Astrocyte (in vitro differentiated cells and primary cell): ENCODE measurements around the gene CABP4. TPM values are rescaled to one million over a fixed set of nuclear protein-coding genes. Genes with fewer than 3 reads are reported as not detected.

ENCODE experiments used
- DNase-seq: peaks from one replicate; pipeline ENCODE4 v3.0.0-alpha.2; 2010; ENCODE audit warnings: low read depth
- FAIRE-seq: peaks from 2 replicates; lab custom pipeline; 2011; peaks lifted over from hg19 to GRCh38; lab: Jason Lieb, UNC
- H2AFZ ChIP-seq: 2 replicates; pipeline ENCODE4 v1.6.0; 2012; ENCODE audit warnings: low read depth, low read length, inconsistent platforms
- H3K27ac ChIP-seq: 2 replicates; pipeline ENCODE4 v1.5.1; 2011; ENCODE audit warnings: low read depth, low read length, inconsistent platforms
- H3K27me3 ChIP-seq: 2 replicates; pipeline ENCODE4 v1.6.0; 2011; ENCODE audit warnings: low read length, inconsistent platforms; ENCODE audit not compliant: insufficient read depth
- H3K36me3 ChIP-seq: 2 replicates; pipeline ENCODE4 v1.5.1; 2011; ENCODE audit warnings: low read length, inconsistent platforms; ENCODE audit not compliant: insufficient read depth
- H3K4me1 ChIP-seq: 2 replicates; pipeline ENCODE4 v1.5.1; 2011; ENCODE audit warnings: low read length, inconsistent platforms; ENCODE audit not compliant: insufficient read depth
- H3K4me2 ChIP-seq: 2 replicates; pipeline ENCODE4 v1.6.0; 2012; ENCODE audit warnings: low read length, inconsistent platforms
- H3K4me3 ChIP-seq: 2 replicates; pipeline ENCODE4 v1.5.1; 2011; ENCODE audit warnings: low read depth, mild to moderate bottlenecking, low read length, inconsistent platforms; ENCODE audit not compliant: insufficient read depth
- H3K79me2 ChIP-seq: 2 replicates; pipeline ENCODE4 v1.6.0; 2012; ENCODE audit warnings: mild to moderate bottlenecking, low read length, inconsistent platforms; ENCODE audit not compliant: insufficient read depth
- H3K9ac ChIP-seq: 2 replicates; pipeline ENCODE4 v1.6.0; 2012; ENCODE audit warnings: mild to moderate bottlenecking, low read length, inconsistent platforms
- H3K9me3 ChIP-seq: 2 replicates; pipeline ENCODE4 v1.5.1; 2012; ENCODE audit warnings: low read depth, mild to moderate bottlenecking, low read length, inconsistent platforms; ENCODE audit not compliant: insufficient read depth
- H4K20me1 ChIP-seq: 2 replicates; pipeline ENCODE4 v1.6.0; 2012; ENCODE audit warnings: low read length, inconsistent platforms; ENCODE audit not compliant: insufficient read depth
- H3K27ac Mint-ChIP-seq: one replicate; pipeline ENCODE4 v1.8.0; 2021; ENCODE audit warnings: mild to moderate bottlenecking, mixed read lengths; ENCODE audit not compliant: unreplicated experiment
- H3K27me3 Mint-ChIP-seq: one replicate; pipeline ENCODE4 v1.8.0; 2021; ENCODE audit warnings: low read depth, mixed read lengths; ENCODE audit not compliant: unreplicated experiment
- H3K36me3 Mint-ChIP-seq: one replicate; pipeline ENCODE4 v1.8.0; 2021; ENCODE audit warnings: low read depth, mixed read lengths; ENCODE audit not compliant: unreplicated experiment
- H3K4me1 Mint-ChIP-seq: one replicate; pipeline ENCODE4 v1.8.0; 2021; ENCODE audit warnings: low read depth, mixed read lengths; ENCODE audit not compliant: unreplicated experiment
- H3K4me3 Mint-ChIP-seq: one replicate; pipeline ENCODE4 v1.8.0; 2021; ENCODE audit warnings: mild to moderate bottlenecking, moderate library complexity, mixed read lengths; ENCODE audit not compliant: unreplicated experiment
- H3K9me3 Mint-ChIP-seq: one replicate; pipeline ENCODE4 v1.8.0; 2021; ENCODE audit warnings: mild to moderate bottlenecking, mixed read lengths; ENCODE audit not compliant: unreplicated experiment
- CTCF ChIP-seq: IDR thresholded peaks from 2 replicates; pipeline ENCODE4 v1.5.1; 2011; ENCODE audit warnings: low read depth, mild to moderate bottlenecking, inconsistent platforms, low read length, moderate library complexity; ENCODE audit not compliant: insufficient read depth
- EZH2 ChIP-seq: IDR thresholded peaks from 2 replicates; pipeline ENCODE4 v1.6.1; 2012; ENCODE audit warnings: mild to moderate bottlenecking, low read length, inconsistent platforms; ENCODE audit not compliant: insufficient read depth
- total RNA-seq: library from RNA; stranded (reverse); gene quantifications from 2 replicates; pipeline ENCODE4 v1.2.1, GENCODE V29; 2021

CABP4 gene
- total RNA-seq, 1 donor from 2014 or later: not detected

GRCh38 chr11:67432655-67433349 is 22.4 kb upstream of the CABP4 start:
- FAIRE-seq: no peak
- no peak for DNase-seq
- Histone ChIP-seq H3K9me3 (no peaks in the 10 kb centered on the region), H3K36me3 (peaks cover 8% of the 10 kb centered on the region), H3K27ac (no peak overlapping the region), H3K4me3 (no peak overlapping the region), H3K9ac (no peak overlapping the region), H3K27me3 (no peaks in the 10 kb centered on the region), H4K20me1 (peaks cover 3% of the 10 kb centered on the region), H3K4me2 (no peak overlapping the region), H2AFZ (no peak overlapping the region), H3K4me1 (peaks cover 23% of the 10 kb centered on the region), H3K79me2 (peaks cover 26% of the 10 kb centered on the region)
- Mint-ChIP-seq H3K4me1 (peaks cover 2% of the 10 kb centered on the region), H3K27ac (no peak overlapping the region), H3K4me3 (no peak overlapping the region), H3K27me3 (no peaks in the 10 kb centered on the region), H3K36me3 (peaks cover 8% of the 10 kb centered on the region), H3K9me3 (no peaks in the 10 kb centered on the region)
- TF ChIP-seq EZH2: no peak
- no peak for TF ChIP-seq CTCF

GRCh38 chr11:67433536-67434394 is 21.4 kb upstream of the CABP4 start:
- H3K36me3 Mint-ChIP-seq: peaks cover 8% of the 10 kb centered on the region
- TF ChIP-seq CTCF: no peak
- TF ChIP-seq EZH2: no peak
- Histone ChIP-seq H3K4me2 (no peak overlapping the region), H3K9ac (no peak overlapping the region), H3K36me3 (peaks cover 8% of the 10 kb centered on the region), H3K27me3 (no peaks in the 10 kb centered on the region), H3K4me1 (peaks cover 22% of the 10 kb centered on the region), H3K9me3 (no peaks in the 10 kb centered on the region), H3K79me2 (peaks cover 21% of the 10 kb centered on the region), H2AFZ (no peak overlapping the region), H3K27ac (no peak overlapping the region), H3K4me3 (no peak overlapping the region), H4K20me1 (peaks cover 3% of the 10 kb centered on the region)
- peaks cover 3% of the 10 kb centered on the region for H3K4me1 Mint-ChIP-seq
- no peaks in the 10 kb centered on the region for H3K27me3 Mint-ChIP-seq
- H3K9me3 Mint-ChIP-seq: no peaks in the 10 kb centered on the region
- FAIRE-seq (no peak), DNase-seq (no peak)
- no peak overlapping the region for H3K27ac Mint-ChIP-seq
- H3K4me3 Mint-ChIP-seq: no peak overlapping the region
